Mesenteric fat pad (tissue), 1 donor: ENCODE measurements around the gene MED12. TPM values are rescaled to one million over a fixed set of nuclear protein-coding genes. Genes with fewer than 3 reads are reported as not detected.

Source experiments
- DNase-seq: peaks from one replicate; pipeline ENCODE4 v3.0.0-alpha.2; 2020; ENCODE audit warnings: low spot score
- total RNA-seq: library from RNA; stranded (reverse); fragmentation: NEBNext Ultra II Directional; extraction: Animal tissue kit (Norgen Biotek cat#: 25700); gene quantifications from one replicate; pipeline ENCODE4 v1.2.1, GENCODE V29; 2021
- donor health status: DM: yes; HTN: yes; CAD: no.

MED12 gene
- total RNA-seq, 1 donor from 2014 or later, result 46.7 TPM

GRCh38 chrX:71191248-71191647 is 72.9 kb downstream of the MED12 start:
- DNase-seq, result no peak

Other genes with a start within 250 kb of the MED12 start
- not detected for gene TEX11, start 209.9 kb upstream of the MED12 start, total RNA-seq
- gene SLC7A3, start 187.5 kb upstream of the MED12 start, total RNA-seq, result not detected
- 53.6 TPM for gene SNX12, start 50.3 kb upstream of the MED12 start, total RNA-seq
- gene FOXO4, start 22.7 kb upstream of the MED12 start, total RNA-seq, result 24.7 TPM
- 2.2 TPM for gene CXorf65, start 11.9 kb upstream of the MED12 start, total RNA-seq
- gene IL2RG, start 7.0 kb upstream of the MED12 start, total RNA-seq, result 5.8 TPM
- gene NLGN3, start 26.2 kb downstream of the MED12 start, total RNA-seq, result 0.48 TPM
- gene GJB1, start 104.6 kb downstream of the MED12 start, total RNA-seq, result not detected
- 11.8 TPM for gene ZMYM3, start 135.5 kb downstream of the MED12 start, total RNA-seq
- 168 TPM for gene NONO, start 165.0 kb downstream of the MED12 start, total RNA-seq
- gene ITGB1BP2, start 183.2 kb downstream of the MED12 start, total RNA-seq, result 0.84 TPM
- 36.9 TPM for gene TAF1, start 247.8 kb downstream of the MED12 start, total RNA-seq